ENCODE measurements around the gene ISG15. TPM values are rescaled to one million over a fixed set of nuclear protein-coding genes. Genes with fewer than 3 reads are reported as not detected.

Gene ISG15
- total RNA-seq, 1 donor from 2014 or later: 92.3 TPM

DNA sequence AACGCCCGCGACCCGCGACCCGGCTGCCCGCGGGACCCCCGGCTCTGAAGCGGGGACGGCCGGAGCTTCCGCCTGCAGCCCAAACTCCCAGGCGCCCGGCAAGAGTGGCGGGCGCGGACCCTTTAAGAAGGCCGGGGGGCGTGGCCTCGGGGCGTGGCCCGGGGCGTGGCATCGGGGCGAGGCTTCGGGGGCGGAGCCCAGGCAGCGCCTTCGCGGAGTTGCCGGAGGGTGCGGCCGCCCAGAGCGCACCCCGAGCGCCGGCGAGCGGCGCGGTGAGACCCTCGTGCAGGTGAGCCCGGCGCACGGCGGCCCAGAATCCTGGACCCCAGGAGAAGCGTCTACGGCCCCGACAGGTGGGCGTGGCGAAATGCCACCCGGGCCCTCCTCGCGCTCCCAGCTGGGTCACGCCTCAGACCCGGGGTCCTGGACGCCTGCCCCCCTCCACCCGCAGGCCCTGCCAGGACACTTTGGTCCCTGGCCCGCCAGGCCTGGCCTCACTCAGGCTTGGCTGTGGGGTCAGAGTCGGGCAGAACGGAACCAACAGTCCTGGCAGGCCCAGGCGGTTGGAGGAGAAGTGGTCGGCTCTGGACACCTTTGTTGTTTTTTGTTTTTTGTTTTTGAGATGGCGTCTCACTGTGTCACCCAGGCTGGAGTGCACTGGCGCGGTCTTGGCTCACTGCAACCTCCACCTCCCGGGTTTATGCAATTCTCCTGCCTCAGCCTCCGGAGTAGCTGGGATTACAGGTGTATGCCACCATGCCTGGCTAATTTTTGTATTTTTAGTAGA is 46.4 kb downstream of the ISG15 start:
- DNase-seq (ENCODE audit: low read depth in 2 of 2): peak in 1 of 2 donors; percentile 71

DNA sequence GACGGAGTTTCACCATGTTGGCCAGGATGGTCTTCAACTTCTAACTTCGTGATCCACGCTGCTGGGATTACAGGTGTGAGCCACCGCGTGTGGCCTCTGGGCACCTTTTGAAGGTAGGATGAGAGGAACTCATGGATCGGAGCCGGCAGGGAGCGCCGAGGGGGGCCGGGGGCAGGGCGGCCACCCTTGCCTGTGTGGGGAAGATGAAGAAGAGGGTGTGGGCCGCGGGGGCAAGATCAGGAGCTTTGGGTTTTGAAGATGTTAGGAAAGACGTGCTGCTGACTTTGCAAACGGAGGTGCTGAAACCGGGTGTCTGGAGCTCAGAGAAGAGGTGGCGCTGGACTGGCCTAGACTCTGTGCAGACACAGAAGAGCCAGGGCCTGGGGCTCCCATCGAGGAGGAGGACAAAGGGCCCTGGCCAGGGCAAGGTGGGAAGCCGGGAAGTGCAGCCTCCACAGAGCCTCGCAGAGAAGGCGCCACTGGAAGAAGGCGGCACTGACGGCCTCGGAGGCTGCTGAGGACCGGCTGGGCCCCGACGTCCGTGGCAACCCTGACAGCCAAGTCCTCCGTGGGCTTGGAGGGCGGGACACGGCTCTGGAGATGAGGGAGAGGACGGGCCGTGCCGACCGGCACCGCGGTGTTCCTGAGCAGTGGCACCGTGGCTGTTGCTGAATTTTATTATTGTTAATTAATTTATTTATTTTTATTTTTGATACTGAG is 47.1 kb downstream of the ISG15 start:
- DNase-seq (ENCODE audit: low read depth in 2 of 2): no peak

DNA sequence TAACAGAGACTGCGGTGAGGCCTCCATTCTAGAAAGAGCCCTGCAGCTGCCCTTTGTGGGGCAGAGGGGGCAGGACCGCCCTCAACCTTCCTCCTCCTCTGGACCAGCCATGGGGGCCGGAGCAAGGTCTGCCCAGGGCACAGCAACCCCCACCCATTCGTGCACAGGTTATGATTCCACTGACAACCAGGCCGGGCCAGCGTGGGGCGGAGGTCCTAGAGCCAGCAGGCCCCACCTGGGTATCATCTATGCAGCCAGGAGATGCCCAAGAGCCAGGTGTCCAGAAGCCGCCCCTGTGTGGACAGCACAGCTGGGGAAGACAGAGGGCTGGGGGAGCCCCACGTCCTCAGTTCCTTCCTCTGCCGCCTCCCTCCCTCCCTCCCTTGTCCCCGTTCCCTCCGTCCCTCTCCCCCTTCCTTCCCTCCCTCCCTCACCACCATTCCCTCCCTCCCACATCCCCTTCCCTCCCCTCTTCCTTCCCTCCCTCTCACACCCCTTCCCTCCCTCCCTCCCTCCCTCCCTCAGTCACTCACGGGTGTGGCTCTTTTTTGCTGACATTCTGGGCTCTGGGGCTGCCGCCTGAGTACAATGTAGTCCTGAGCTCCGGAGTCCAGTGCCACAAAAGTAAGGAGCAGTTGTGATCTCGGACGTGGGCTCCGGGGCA is 48.5 kb downstream of the ISG15 start:
- no peak for DNase-seq (ENCODE audit: low read depth in 2 of 2)

DNA sequence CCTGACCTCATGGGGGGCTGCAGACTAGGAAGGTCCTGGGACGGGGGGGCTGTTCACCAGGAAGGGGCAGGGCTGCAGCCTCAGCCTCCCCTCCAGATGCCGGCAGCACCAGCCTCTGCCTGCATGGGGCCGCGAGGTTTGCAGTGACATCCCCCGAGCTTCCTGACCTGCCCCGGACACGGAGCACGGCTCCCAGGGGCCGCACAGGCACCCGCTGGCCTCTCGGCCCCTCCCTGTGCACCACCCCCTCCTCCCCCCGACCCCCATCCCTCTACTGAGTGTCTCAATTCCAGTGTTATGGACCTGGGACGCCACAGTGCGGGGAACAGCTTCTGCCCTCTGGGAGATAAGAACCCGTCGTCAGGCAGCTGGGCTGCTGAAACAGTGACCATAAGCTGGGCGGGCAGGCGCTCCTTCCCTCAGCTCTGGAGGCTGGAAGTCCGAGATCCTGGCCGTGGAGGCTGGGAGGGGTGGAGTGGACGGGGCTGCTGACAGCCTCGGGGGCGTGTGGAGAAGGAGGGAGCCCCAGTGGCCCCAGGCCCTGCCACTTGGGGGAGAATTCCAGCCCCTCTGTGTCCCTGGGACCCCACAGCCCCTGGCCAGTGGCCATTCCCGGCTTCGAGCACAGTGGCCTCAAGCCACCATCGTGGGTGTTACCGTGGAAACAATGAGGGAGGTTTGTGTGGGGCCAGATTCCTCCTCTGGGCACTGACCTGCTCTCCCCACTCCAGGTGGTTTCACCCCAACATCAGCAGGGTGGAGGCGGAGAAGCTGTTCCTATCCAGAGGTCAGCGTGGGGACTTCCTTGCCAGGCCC is 49.3 kb downstream of the ISG15 start:
- DNase-seq (ENCODE audit: low read depth in 2 of 2): no peak

DNA sequence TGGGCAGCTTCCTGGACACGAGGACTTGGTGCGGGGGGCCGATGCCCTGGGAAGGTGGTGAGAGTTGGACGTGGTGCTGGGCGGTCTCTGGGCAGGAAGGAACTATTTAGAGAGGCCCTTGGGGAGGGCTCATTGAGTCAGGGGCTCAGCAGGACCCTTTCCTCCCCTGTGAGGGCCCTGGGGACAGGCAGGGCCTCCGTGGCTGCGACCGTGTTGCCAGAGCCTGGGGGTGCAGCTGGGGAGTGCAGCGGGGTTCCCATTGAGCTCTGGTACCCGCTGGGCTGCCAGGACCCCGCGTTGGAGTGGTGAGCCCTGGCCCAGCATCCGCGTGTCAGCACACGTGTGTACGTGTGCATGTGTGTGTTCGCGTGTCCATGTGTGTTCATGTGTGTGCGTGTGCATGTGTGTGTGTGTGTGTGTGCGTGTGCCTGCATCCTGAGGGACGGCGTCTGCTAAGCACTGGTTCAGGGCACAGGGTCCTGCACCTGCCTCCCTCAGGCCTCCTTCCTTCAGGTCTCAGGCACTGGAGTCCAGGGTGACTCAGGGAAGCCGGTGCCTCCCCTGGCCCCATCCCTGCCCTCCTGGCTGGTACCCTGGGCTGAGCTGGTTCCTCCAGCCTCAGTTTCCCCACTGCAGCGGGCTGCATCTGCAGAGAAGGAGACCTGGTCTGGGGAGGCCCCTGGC is 50.1 kb downstream of the ISG15 start:
- DNase-seq (ENCODE audit: low read depth in 2 of 2): no peak

Other genes with a start within 250 kb of the ISG15 start
- gene SAMD11, start 89.6 kb upstream of the ISG15 start, total RNA-seq: under 0.01 and 0.13 TPM in 2 replicates
- gene NOC2L, start 54.2 kb upstream of the ISG15 start, total RNA-seq: 59.4 and 67.9 TPM in 2 replicates
- gene KLHL17, start 52.9 kb upstream of the ISG15 start, total RNA-seq: 2.6 and 5.2 TPM in 2 replicates
- 0.38 and 0.51 TPM in 2 replicates for gene PLEKHN1, start 47.0 kb upstream of the ISG15 start, total RNA-seq
- not detected in 2 replicates for gene PERM1, start 31.4 kb upstream of the ISG15 start, total RNA-seq
- gene HES4, start 13.4 kb upstream of the ISG15 start, total RNA-seq: 29.0 and 54.1 TPM in 2 replicates
- gene AGRN, start 6.6 kb downstream of the ISG15 start, total RNA-seq: 49.3 and 77.5 TPM in 2 replicates
- under 0.01 TPM in 1 of 2 replicates, not detected in the other for gene RNF223, start 60.8 kb downstream of the ISG15 start, total RNA-seq
- 5.0 and 9.1 TPM in 2 replicates for gene C1orf159, start 102.6 kb downstream of the ISG15 start, total RNA-seq
- gene TTLL10, start 160.4 kb downstream of the ISG15 start, total RNA-seq: not detected in 2 replicates
- gene TNFRSF18, start 193.1 kb downstream of the ISG15 start, total RNA-seq: 0.26 and 0.51 TPM in 2 replicates
- gene TNFRSF4, start 200.7 kb downstream of the ISG15 start, total RNA-seq: 1.5 and 3.7 TPM in 2 replicates
- gene SDF4, start 218.5 kb downstream of the ISG15 start, total RNA-seq: 70.0 and 104 TPM in 2 replicates
- gene B3GALT6, start 218.7 kb downstream of the ISG15 start, total RNA-seq: 16.8 and 32.7 TPM in 2 replicates
- gene C1QTNF12, start 233.2 kb downstream of the ISG15 start, total RNA-seq: 0.25 and 0.51 TPM in 2 replicates